Smooth muscle cell (in vitro differentiated cells): ENCODE results near the gene GSG1L. TPM values are rescaled to one million over a fixed set of nuclear protein-coding genes. Genes with fewer than 3 reads are reported as not detected.
A peak's percentile ranks its signal among the peaks of the same experiment; 100 is the strongest.

ENCODE experiments used
- DNase-seq: peaks from one replicate; lab custom pipeline; 2025; ENCODE audit not compliant: unreplicated experiment; lab: John Stamatoyannopoulos, UW
- H2AFZ ChIP-seq: fragments of 200-600 bp; sonication (generic); 2 replicates; pipeline ENCODE4 v1.6.0; 2016; ENCODE audit warnings: antibody characterized with exemption, low read depth, mild to moderate bottlenecking
- H3F3A ChIP-seq: fragments of 200-600 bp; sonication (generic); 2 replicates; pipeline ENCODE4 v1.6.0; 2017; ENCODE audit warnings: antibody characterized with exemption, low read depth
- H3K27ac ChIP-seq: fragments of 200-600 bp; sonication (generic); 2 replicates; pipeline ENCODE4 v1.5.1; 2016; ENCODE audit warnings: low read depth, mild to moderate bottlenecking
- H3K27me3 ChIP-seq: fragments of 200-600 bp; sonication (generic); 2 replicates; pipeline ENCODE4 v1.6.1; 2016; ENCODE audit warnings: low read depth, mild to moderate bottlenecking
- H3K36me3 ChIP-seq: fragments of 200-600 bp; sonication (generic); 2 replicates; pipeline ENCODE4 v1.5.1; 2016; ENCODE audit warnings: low read depth
- H3K4me1 ChIP-seq: fragments of 200-600 bp; sonication (generic); 2 replicates; pipeline ENCODE4 v1.5.1; 2016; ENCODE audit warnings: low read depth
- H3K4me2 ChIP-seq: fragments of 200-600 bp; sonication (generic); 2 replicates; pipeline ENCODE4 v1.6.0; 2016; ENCODE audit warnings: mild to moderate bottlenecking
- H3K4me3 ChIP-seq: fragments of 200-600 bp; sonication (generic); 2 replicates; pipeline ENCODE4 v1.5.1; 2016; ENCODE audit warnings: mild to moderate bottlenecking
- H3K79me2 ChIP-seq: fragments of 200-600 bp; sonication (generic); 2 replicates; pipeline ENCODE4 v1.6.0; 2016; ENCODE audit warnings: low read depth, mild to moderate bottlenecking
- H3K9ac ChIP-seq: fragments of 200-600 bp; sonication (generic); 2 replicates; pipeline ENCODE4 v1.6.0; 2016; ENCODE audit warnings: low read depth
- H3K9me3 ChIP-seq: fragments of 200-600 bp; sonication (generic); replicated peaks from 2 replicates; pipeline ENCODE4 v1.5.1; 2016; ENCODE audit warnings: low read depth
- H4K20me1 ChIP-seq: fragments of 200-600 bp; sonication (generic); 2 replicates; pipeline ENCODE4 v1.6.0; 2016; ENCODE audit warnings: low read depth
- CTCF ChIP-seq: fragments of 200-600 bp; sonication (generic); IDR thresholded peaks from 2 replicates; pipeline ENCODE4 v1.5.1; 2017; ENCODE audit warnings: borderline replicate concordance, mild to moderate bottlenecking, antibody characterized with exemption; ENCODE audit not compliant: insufficient read depth, poor library complexity, severe bottlenecking
- WGBS: methylation state at CpG from one replicate; pipeline ENCODE4 v1.1.7; 2016; ENCODE audit warnings: low lambda C conversion rate; 5-methylcytosine and 5-hydroxymethylcytosine counted together
- polyA plus RNA-seq: library from polyadenylated mRNA; unstranded; fragments of >200 nt; fragmentation: Nextera tagmentation; extraction: Ambion mirVana; gene quantifications from 2 replicates; pipeline ENCODE4 v1.2.1, GENCODE V29; 2016
- total RNA-seq: library from RNA; depleted of rRNA; stranded (reverse); fragments of >200 nt; gene quantifications from 2 replicates; pipeline ENCODE4 v1.2.3, GENCODE V29; 2014

The GSG1L gene
- total and polyA plus RNA-seq, 2 experiments from 2014 or later = 0.31 TPM; not detected in 1

- Histone ChIP-seq H3K36me3 (no peaks in the 10 kb centered on the region), H3K4me2 (no peak overlapping the region), H3K9ac (no peak overlapping the region), H3K27ac (peak overlapping the region; percentile 44), H3K79me2 (no peaks in the 10 kb centered on the region), H3F3A (no peaks in the 10 kb centered on the region), H2AFZ (no peak overlapping the region), H3K4me1 (peaks cover 5% of the 10 kb centered on the region), H4K20me1 (peaks cover 16% of the 10 kb centered on the region), H3K27me3 (no peaks in the 10 kb centered on the region), H3K9me3 (no peaks in the 10 kb centered on the region), H3K4me3 (no peak overlapping the region)
- 69% methylated on average over 19 of the region's 19 CpGs for WGBS
- no peak for DNase-seq
- peak; percentile 29 for TF ChIP-seq CTCF
Observed at GRCh38 chr16:28090646-28091377, 27.3 kb upstream of the GSG1L start.

GRCh38 chr16:28089992-28090365 is 26.5 kb upstream of the GSG1L start:
- H4K20me1 ChIP-seq = peaks cover 16% of the 10 kb centered on the region
- 95% methylated on average over 7 of the region's 7 CpGs for WGBS
- no peak for DNase-seq

GRCh38 chr16:28089205-28089991 is 25.9 kb upstream of the GSG1L start:
- DNase-seq = no peak
- no peaks in the 10 kb centered on the region for H3K9me3 ChIP-seq

More at GRCh38 chr16:28089992-28090365, 26.5 kb upstream of the GSG1L start:
- Histone ChIP-seq H3K9me3 (no peaks in the 10 kb centered on the region), H3K27me3 (no peaks in the 10 kb centered on the region), H3K27ac (no peak overlapping the region), H3K4me3 (no peak overlapping the region), H3K36me3 (no peaks in the 10 kb centered on the region), H3K9ac (no peak overlapping the region), H3F3A (no peaks in the 10 kb centered on the region), H3K4me1 (peaks cover 5% of the 10 kb centered on the region), H2AFZ (no peak overlapping the region), H3K79me2 (no peaks in the 10 kb centered on the region), H3K4me2 (no peak overlapping the region)
- no peak for TF ChIP-seq CTCF

More at GRCh38 chr16:28089205-28089991, 25.9 kb upstream of the GSG1L start:
- no peak for TF ChIP-seq CTCF
- peaks cover 14% of the 10 kb centered on the region for H4K20me1 ChIP-seq
- H3K27me3 ChIP-seq = no peaks in the 10 kb centered on the region
- H3K36me3 ChIP-seq = no peaks in the 10 kb centered on the region
- WGBS = 95% methylated on average over 3 of the region's 3 CpGs
- H3K27ac ChIP-seq = no peak overlapping the region
- peaks cover 5% of the 10 kb centered on the region for H3K4me1 ChIP-seq
- no peak overlapping the region for H2AFZ ChIP-seq
- H3K9ac ChIP-seq = no peak overlapping the region
- H3K4me2 ChIP-seq = no peak overlapping the region
- H3F3A ChIP-seq = no peaks in the 10 kb centered on the region
- H3K79me2 ChIP-seq = no peaks in the 10 kb centered on the region
- H3K4me3 ChIP-seq = no peak overlapping the region
